Upper lobe of left lung (tissue), 4 donors: ENCODE measurements around the gene EPC1.

Source experiments
- EP300 ChIP-seq, 4 donors: sonication (generic); formaldehyde crosslinking; IDR thresholded peaks; one replicate each; pipeline ENCODE4 v1.5.1; 2017; ENCODE audit warnings: antibody characterized with exemption in 4 of 4, control low read depth in 2 of 4
- POLR2A ChIP-seq, 4 donors: fragments of 450-650 bp; IDR thresholded peaks; one replicate each; pipeline ENCODE4 v1.5.1; 2016 to 2017; ENCODE audit warnings: antibody characterized with exemption in 4 of 4, mild to moderate bottlenecking in 2 of 4
- POLR2AphosphoS5 ChIP-seq, 2 donors: sonication (generic); formaldehyde crosslinking; IDR thresholded peaks; one replicate each; pipeline ENCODE4 v1.5.1; 2017; ENCODE audit warnings: antibody characterized with exemption in 2 of 2
- TF ChIP-seq, protein P1 (sequence below), 6 experiments: fragments of 450-650 bp in 4 of 6; fragments of 200-600 bp in 2 of 6; sonication (generic) in 2 of 6; IDR thresholded peaks; one replicate each; pipeline ENCODE4 v1.5.1; 2016 to 2019; ENCODE audit warnings: antibody characterized with exemption in 6 of 6

- TF ChIP-seq, protein P1, sequence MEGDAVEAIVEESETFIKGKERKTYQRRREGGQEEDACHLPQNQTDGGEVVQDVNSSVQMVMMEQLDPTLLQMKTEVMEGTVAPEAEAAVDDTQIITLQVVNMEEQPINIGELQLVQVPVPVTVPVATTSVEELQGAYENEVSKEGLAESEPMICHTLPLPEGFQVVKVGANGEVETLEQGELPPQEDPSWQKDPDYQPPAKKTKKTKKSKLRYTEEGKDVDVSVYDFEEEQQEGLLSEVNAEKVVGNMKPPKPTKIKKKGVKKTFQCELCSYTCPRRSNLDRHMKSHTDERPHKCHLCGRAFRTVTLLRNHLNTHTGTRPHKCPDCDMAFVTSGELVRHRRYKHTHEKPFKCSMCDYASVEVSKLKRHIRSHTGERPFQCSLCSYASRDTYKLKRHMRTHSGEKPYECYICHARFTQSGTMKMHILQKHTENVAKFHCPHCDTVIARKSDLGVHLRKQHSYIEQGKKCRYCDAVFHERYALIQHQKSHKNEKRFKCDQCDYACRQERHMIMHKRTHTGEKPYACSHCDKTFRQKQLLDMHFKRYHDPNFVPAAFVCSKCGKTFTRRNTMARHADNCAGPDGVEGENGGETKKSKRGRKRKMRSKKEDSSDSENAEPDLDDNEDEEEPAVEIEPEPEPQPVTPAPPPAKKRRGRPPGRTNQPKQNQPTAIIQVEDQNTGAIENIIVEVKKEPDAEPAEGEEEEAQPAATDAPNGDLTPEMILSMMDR (IDR thresholded peaks at IDR 0.05) = no peak
- TF ChIP-seq POLR2A (IDR thresholded peaks at IDR 0.05) = no peak
- TF ChIP-seq POLR2AphosphoS5 (IDR thresholded peaks at IDR 0.05) = no peak
- no peak for TF ChIP-seq EP300 (IDR thresholded peaks at IDR 0.05)
Observed at GRCh38 chr10:32308027-32308603, 38.8 kb downstream of the EPC1 start.
